IMR-90 (cell line): ENCODE measurements around the gene SLC2A6. TPM values are rescaled to one million over a fixed set of nuclear protein-coding genes. Genes with fewer than 3 reads are reported as not detected.

Experiments
- ATAC-seq: fragments of 200-7000 bp; cut with Tn5 transposase; 2 replicates; pipeline ENCODE4 v1.9.1; 2020; ENCODE audit warnings: low read depth, mild to moderate bottlenecking, moderate library complexity
- BruUV-seq: library from RNA; stranded (reverse); fragments of 400-500 nt; replicated peaks from 2 replicates; lab custom pipeline; 2021; lab: Mats Ljungman, UMichigan
- CTCF ChIA-PET: fragments of 300-600 bp; formaldehyde crosslinking; extraction: SDS; loops from one replicate; lab custom pipeline; 2021; ENCODE audit warnings: antibody characterized with exemption; lab: Yijun Ruan, JAX
- POLR2A ChIA-PET: fragments of 300-600 bp; sonication (Branson Sonifier 250); formaldehyde crosslinking; loops from one replicate; lab custom pipeline; 2022; ENCODE audit warnings: antibody characterized with exemption; ENCODE audit not compliant: unreplicated experiment; lab: Charles Lee
- DNase-seq: peaks from one replicate; pipeline ENCODE4 v3.0.0; 2013
- H2AFZ ChIP-seq: replicated peaks from 2 replicates; pipeline ENCODE3; 2013; ENCODE audit warnings: low read length, mild to moderate bottlenecking; ENCODE audit not compliant: poor library complexity
- H2AK5ac ChIP-seq: 2 replicates; pipeline ENCODE4 v1.6.1; 2013; ENCODE audit warnings: low read depth, low read length, inconsistent platforms
- H2AK9ac ChIP-seq: replicated peaks from 2 replicates; pipeline ENCODE3; 2013; ENCODE audit warnings: mild to moderate bottlenecking, low read depth, low read length, moderate library complexity; ENCODE audit not compliant: poor library complexity
- H2BK120ac ChIP-seq: 2 replicates; pipeline ENCODE4 v1.6.1; 2013; ENCODE audit warnings: low read depth, low read length, inconsistent platforms
- H2BK15ac ChIP-seq: 3 replicates; pipeline ENCODE4 v1.6.1; 2013; ENCODE audit warnings: low read depth, low read length, inconsistent platforms
- H2BK20ac ChIP-seq: 2 replicates; pipeline ENCODE4 v1.6.1; 2013; ENCODE audit warnings: low read depth, mild to moderate bottlenecking, inconsistent platforms, low read length, moderate library complexity
- H2BK5ac ChIP-seq: 2 replicates; pipeline ENCODE4 v1.6.1; 2013; ENCODE audit warnings: mild to moderate bottlenecking, low read depth, low read length, inconsistent platforms; ENCODE audit not compliant: poor library complexity, severe bottlenecking
- H3K14ac ChIP-seq: replicated peaks from 2 replicates; pipeline ENCODE4 v1.6.1; 2013; ENCODE audit warnings: low read depth, low read length, inconsistent platforms
- H3K18ac ChIP-seq: 2 replicates; pipeline ENCODE4 v1.6.1; 2013; ENCODE audit warnings: low read depth, low read length, control low read depth
- H3K23ac ChIP-seq: 2 replicates; pipeline ENCODE4 v1.6.1; 2013; ENCODE audit warnings: low read depth, low read length, inconsistent platforms
- H3K27ac ChIP-seq: 2 replicates; pipeline ENCODE4 v1.5.1; 2013; ENCODE audit warnings: mild to moderate bottlenecking, control low read depth, low read length; ENCODE audit not compliant: insufficient read depth
- H3K27me3 ChIP-seq: 2 replicates; pipeline ENCODE4 v1.6.1; 2013; ENCODE audit warnings: low read length; ENCODE audit not compliant: control insufficient read depth, insufficient read depth
- H3K36me3 ChIP-seq: 2 replicates; pipeline ENCODE4 v1.6.1; 2013; ENCODE audit warnings: low read length, mixed read lengths; ENCODE audit not compliant: control insufficient read depth, insufficient read depth
- H3K4ac ChIP-seq: 2 replicates; pipeline ENCODE4 v1.6.1; 2013; ENCODE audit warnings: low read depth, low read length, inconsistent platforms
- H3K4me1 ChIP-seq: 2 replicates; pipeline ENCODE4 v1.6.1; 2013; ENCODE audit warnings: low read length, mixed read lengths; ENCODE audit not compliant: control insufficient read depth, insufficient read depth
- H3K4me2 ChIP-seq: 2 replicates; pipeline ENCODE4 v1.6.1; 2013; ENCODE audit warnings: low read depth, mild to moderate bottlenecking, control low read depth, low read length, moderate library complexity
- H3K4me3 ChIP-seq: 2 replicates; pipeline ENCODE4 v1.5.1; 2013; ENCODE audit warnings: low read depth, mild to moderate bottlenecking, control low read depth, low read length, moderate library complexity; ENCODE audit not compliant: insufficient read depth
- H3K56ac ChIP-seq: 2 replicates; pipeline ENCODE4 v1.6.1; 2013; ENCODE audit warnings: low read length, inconsistent platforms; ENCODE audit not compliant: insufficient read depth; ENCODE audit errors: extremely low read depth
- H3K79me1 ChIP-seq, 2 experiments: 2 replicates each; pipeline ENCODE4 v1.6.1; 2013; ENCODE audit warnings: low read length in 2 of 2, inconsistent platforms in 1 of 2, low read depth in 1 of 2
- H3K9ac ChIP-seq: 2 replicates; pipeline ENCODE4 v1.6.1; 2013; ENCODE audit warnings: low read depth, low read length, control low read depth
- H3K9me1 ChIP-seq: 2 replicates; pipeline ENCODE4 v1.6.1; 2013; ENCODE audit warnings: low read length, inconsistent platforms; ENCODE audit not compliant: insufficient read depth
- H3K9me3 ChIP-seq: 2 replicates; pipeline ENCODE4 v1.6.1; 2013; ENCODE audit warnings: low read length; ENCODE audit not compliant: control insufficient read depth, insufficient read depth
- H4K20me1 ChIP-seq: 2 replicates; pipeline ENCODE4 v1.6.1; 2013; ENCODE audit warnings: low read length, inconsistent platforms; ENCODE audit not compliant: insufficient read depth
- H4K5ac ChIP-seq: 2 replicates; pipeline ENCODE4 v1.6.1; 2013; ENCODE audit warnings: mild to moderate bottlenecking, low read depth, low read length, control low read depth
- H4K8ac ChIP-seq, 2 experiments: 2 replicates each; pipeline ENCODE4 v1.6.1; 2013; ENCODE audit warnings: low read depth in 2 of 2, low read length in 2 of 2, control low read depth in 1 of 2, inconsistent platforms in 1 of 2
- H4K91ac ChIP-seq: 2 replicates; pipeline ENCODE4 v1.6.1; 2013; ENCODE audit warnings: low read depth, low read length, inconsistent platforms; ENCODE audit not compliant: insufficient read depth
- CEBPB ChIP-seq: IDR thresholded peaks from 2 replicates; pipeline ENCODE4 v1.6.1; 2012; ENCODE audit warnings: low read depth, low read length, improper control_type of control experiment
- FOS ChIP-seq: fragments of 150-350 bp; IDR thresholded peaks from 2 replicates; pipeline ENCODE4 v1.6.1; 2016; ENCODE audit warnings: low read depth, low read length
- MAFK ChIP-seq: IDR thresholded peaks from 2 replicates; pipeline ENCODE4 v1.6.1; 2012; ENCODE audit warnings: low read depth, low read length, improper control_type of control experiment
- MAZ ChIP-seq: IDR thresholded peaks from 2 replicates; pipeline ENCODE4 v1.6.1; 2012; ENCODE audit warnings: low read depth, mild to moderate bottlenecking, low read length, improper control_type of control experiment, moderate library complexity, borderline replicate concordance
- NFE2L2 ChIP-seq: fragments of 150-350 bp; IDR thresholded peaks from 2 replicates; pipeline ENCODE4 v1.6.1; 2016; ENCODE audit warnings: low read depth, mild to moderate bottlenecking, low read length
- RCOR1 ChIP-seq: IDR thresholded peaks from 2 replicates; pipeline ENCODE4 v1.6.1; 2012; ENCODE audit warnings: mild to moderate bottlenecking, low read length, improper control_type of control experiment; ENCODE audit not compliant: insufficient replicate concordance
- SMC3 ChIP-seq: fragments of 150-350 bp; IDR thresholded peaks from 2 replicates; pipeline ENCODE4 v1.6.1; 2016; ENCODE audit warnings: low read depth, mild to moderate bottlenecking, antibody characterized with exemption, low read length, moderate library complexity
- USF2 ChIP-seq: fragments of 150-350 bp; IDR thresholded peaks from 2 replicates; pipeline ENCODE4 v1.6.1; 2017; ENCODE audit warnings: mild to moderate bottlenecking, antibody characterized with exemption, low read length, low read depth
- WGBS, 2 experiments: methylation state at CpG; one replicate each; pipeline versions ENCODE4 v1.1.5 to v1.1.7; 2013; ENCODE audit warnings: missing lambda C conversion rate in 2 of 2; ENCODE audit not compliant: insufficient read length in 1 of 2; ENCODE audit errors: extremely low coverage in 2 of 2; 5-methylcytosine and 5-hydroxymethylcytosine counted together
- dilution Hi-C: fragments of 300-500 bp; cut with HindIII; formaldehyde crosslinking; loops from one replicate; pipeline ENCODE4 v1.14.3; 2018; ENCODE audit warnings: low sequenced_read_pairs; ENCODE audit not compliant: unreplicated experiment
- in situ Hi-C: fragments of 300-500 bp; cut with MboI; formaldehyde crosslinking; loops from 3 replicates; pipeline ENCODE4 v1.14.3; 2019; ENCODE audit warnings: low sequenced_read_pairs, inconsistent platforms, mixed read lengths
- intact Hi-C: fragments of 100-400 bp; cut with micrococcal nuclease; formaldehyde crosslinking; loops from 2 replicates; pipeline ENCODE4 v1.10.0; 2022
- polyA plus RNA-seq, 3 experiments: library from polyadenylated mRNA; depleted of rRNA; stranded (reverse); fragments of >200 nt; gene quantifications; 2 replicates each; pipeline ENCODE4 v1.2.3, GENCODE V29; 2012; ENCODE audit warnings: low replicate concordance in 1 of 3
- total RNA-seq: library from RNA; depleted of rRNA; stranded (reverse); fragments of >200 nt; gene quantifications from 2 replicates; pipeline ENCODE4 v1.2.3, GENCODE V29; 2012

The SLC2A6 gene
- total and polyA plus RNA-seq, 2 of the 4 experiments (the other 2 are of a cell fraction): 2.9 to 8.5 TPM

- intact Hi-C loops (no loop called here), dilution Hi-C loops (no loop called here), in situ Hi-C loops (no loop called here)
- Histone ChIP-seq H3K4ac (no peak overlapping the region), H2BK120ac (no peak overlapping the region), H3K79me1 (no peaks in the 10 kb centered on the region), H3K27ac (no peak overlapping the region), H4K91ac (no peak overlapping the region), H3K4me1 (peaks cover 6% of the 10 kb centered on the region; the same call in 1 of the 2 replicates), H4K8ac (no peak overlapping the region), H3K4me3 (no peak overlapping the region), H3K14ac (no peak overlapping the region), H2AK5ac (no peak overlapping the region), H3K56ac (no peak overlapping the region), H3K9me1 (peaks cover 11% of the 10 kb centered on the region), H3K27me3 (peaks cover 15% of the 10 kb centered on the region), H3K18ac (no peak overlapping the region), H2BK5ac (no peak overlapping the region), H2AK9ac (no peak overlapping the region), H2BK15ac (no peak overlapping the region), H3K36me3 (peaks cover 4% of the 10 kb centered on the region; the same call in 1 of the 2 replicates), H2BK20ac (no peak overlapping the region), H3K9ac (no peak overlapping the region), H3K9me3 (no peaks in the 10 kb centered on the region), H2AFZ (no peak overlapping the region), H3K4me2 (no peak overlapping the region), H4K20me1 (peaks cover 8% of the 10 kb centered on the region; the same call in 1 of the 2 replicates), H4K5ac (no peak overlapping the region), H3K23ac (no peak overlapping the region)
- ChIA-PET POLR2A (no interaction called here), CTCF (no interaction called here)
- DNase-seq: no peak
- WGBS, 2 experiments: 63% methylated on average over 2 of the region's 10 CpGs; no CpG with 5 or more reads in 1 of the 2 experiments
- ATAC-seq: no peak
- no TSS peak for BruUV-seq
- TF ChIP-seq SMC3 (no peak), CEBPB (no peak), NFE2L2 (no peak), RCOR1 (no peak), MAFK (no peak), MAZ (no peak), USF2 (no peak), FOS (no peak)
Measured at GRCh38 chr9:133427658-133428348, 51.1 kb downstream of the SLC2A6 start.
